Measurements from ENCODE around the gene KLHL24. TPM values are rescaled to one million over a fixed set of nuclear protein-coding genes. Genes with fewer than 3 reads are reported as not detected.

Gene KLHL24
- total RNA-seq, 1 experiment from 2014 or later: 33.9 TPM

- TF ChIP-seq, protein P1, sequence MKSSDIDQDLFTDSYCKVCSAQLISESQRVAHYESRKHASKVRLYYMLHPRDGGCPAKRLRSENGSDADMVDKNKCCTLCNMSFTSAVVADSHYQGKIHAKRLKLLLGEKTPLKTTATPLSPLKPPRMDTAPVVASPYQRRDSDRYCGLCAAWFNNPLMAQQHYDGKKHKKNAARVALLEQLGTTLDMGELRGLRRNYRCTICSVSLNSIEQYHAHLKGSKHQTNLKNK (CRISPR knock-in tag; IDR thresholded peaks at IDR 0.05): no peak
- TF ChIP-seq PREB (CRISPR knock-in tag; IDR thresholded peaks at IDR 0.05; ENCODE audit: borderline replicate concordance) (no peak), ELF4 (CRISPR knock-in tag; IDR thresholded peaks at IDR 0.05; ENCODE audit: low read depth) (no peak), FOXP1 (CRISPR knock-in tag; IDR thresholded peaks at IDR 0.05; ENCODE audit: borderline replicate concordance) (peak; percentile 86), ZSCAN18 (CRISPR knock-in tag; IDR thresholded peaks at IDR 0.05) (no peak), GRHL2 (CRISPR knock-in tag; IDR thresholded peaks at IDR 0.05; ENCODE audit: insufficient replicate concordance, severe bottlenecking) (no peak), ZNF317 (CRISPR knock-in tag; IDR thresholded peaks at IDR 0.05; ENCODE audit: borderline replicate concordance, low read depth) (no peak), SMAD3 (CRISPR knock-in tag; IDR thresholded peaks at IDR 0.05; ENCODE audit: borderline replicate concordance) (no peak; the same call in 1 of the 2 replicates), NFE2L1 (CRISPR knock-in tag; IDR thresholded peaks at IDR 0.05) (no peak), MAX (CRISPR knock-in tag; IDR thresholded peaks at IDR 0.05) (peak; percentile 79; the same call in 1 of the 2 replicates), TEAD1 (CRISPR knock-in tag; IDR thresholded peaks at IDR 0.05) (peak; percentile 93), ETV6 (CRISPR knock-in tag; IDR thresholded peaks at IDR 0.05) (peak; percentile 93), ZNF232 (CRISPR knock-in tag; IDR thresholded peaks at IDR 0.05) (peak; percentile 77; the same call in 1 of the 2 replicates), AFF4 (CRISPR knock-in tag; IDR thresholded peaks at IDR 0.05; ENCODE audit: borderline replicate concordance) (no peak), RELA (CRISPR knock-in tag; IDR thresholded peaks at IDR 0.05; ENCODE audit: borderline replicate concordance) (peak; percentile 92; the same call in 1 of the 2 replicates), MLX (CRISPR knock-in tag; IDR thresholded peaks at IDR 0.05) (no peak), NFATC4 (CRISPR knock-in tag; IDR thresholded peaks at IDR 0.05) (no peak; the same call in 1 of the 2 replicates), ARID4B (CRISPR knock-in tag; IDR thresholded peaks at IDR 0.05; ENCODE audit: borderline replicate concordance) (no peak; the same call in 1 of the 2 replicates), GABPB1 (CRISPR knock-in tag; IDR thresholded peaks at IDR 0.05) (0 out of 2 replicates have a peak, but pooled peaks have one; percentile 18), ESRRA (CRISPR knock-in tag; IDR thresholded peaks at IDR 0.05; ENCODE audit: borderline replicate concordance) (peak; percentile 31; the same call in 1 of the 2 replicates), ATF3 (CRISPR knock-in tag; conservative IDR thresholded peaks at IDR 0.05) (no peak), ZNF121 (CRISPR knock-in tag; IDR thresholded peaks at IDR 0.05) (no peak), ZNF416 (CRISPR knock-in tag; IDR thresholded peaks at IDR 0.05) (no peak)
These were observed 62.3 kb downstream of the KLHL24 start, which contains the start of gene YEATS2 (continued) for GRCh38 chr3:183697610-183698317.

Measured in WTC11 (cell line).